Measurements from ENCODE around the gene PXDN.
"Not testable (repeated sequence)": the region's sequence is repeated elsewhere in the genome, so short reads cannot be mapped to it uniquely, and the experiment has no call there.

Gene PXDN

DNA sequence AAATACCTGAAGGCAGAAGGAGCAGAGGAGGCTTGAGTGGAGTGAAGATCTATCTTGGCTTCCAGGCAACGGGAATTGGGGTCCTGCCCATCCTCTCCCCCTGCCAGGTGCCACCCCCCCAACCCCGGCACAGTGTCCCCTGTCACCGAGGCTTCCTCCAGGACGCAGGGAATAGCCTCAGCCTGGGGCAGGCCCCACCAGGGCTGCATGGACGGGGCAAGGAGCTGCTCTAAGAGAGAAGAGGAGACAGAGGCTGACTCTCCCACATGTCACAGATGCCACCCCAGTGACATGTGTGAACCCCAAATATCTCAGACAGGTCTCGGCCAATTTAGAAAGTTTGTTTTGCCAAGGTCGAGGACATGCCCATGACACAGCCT lies 42.1 kb downstream of the PXDN start:
- Histone ChIP-seq H3K4me3 (no peak overlapping the region), H3K27ac (no peak overlapping the region), H3K9ac (ENCODE audit: insufficient read length) (no peak overlapping the region), H3K36me3 (ENCODE audit: insufficient read depth, low read length) (no peaks in the 10 kb centered on the region; the same call in 1 of the 2 replicates), H3K9me3 (ENCODE audit: low read depth, low read length) (no peaks in the 10 kb centered on the region)
- TF ChIP-seq EZH2 (IDR thresholded peaks at IDR 0.05) (no peak), FOXP2 (optimal IDR thresholded peaks at IDR 0.05; ENCODE audit: control extremely low read depth, extremely low read length, insufficient read depth) (no peak), POLR2AphosphoS5 (IDR thresholded peaks at IDR 0.05; ENCODE audit: borderline replicate concordance, low read depth, low read length) (no peak)
- no peak for DNase-seq (ENCODE audit: low read depth, low spot score)

DNA sequence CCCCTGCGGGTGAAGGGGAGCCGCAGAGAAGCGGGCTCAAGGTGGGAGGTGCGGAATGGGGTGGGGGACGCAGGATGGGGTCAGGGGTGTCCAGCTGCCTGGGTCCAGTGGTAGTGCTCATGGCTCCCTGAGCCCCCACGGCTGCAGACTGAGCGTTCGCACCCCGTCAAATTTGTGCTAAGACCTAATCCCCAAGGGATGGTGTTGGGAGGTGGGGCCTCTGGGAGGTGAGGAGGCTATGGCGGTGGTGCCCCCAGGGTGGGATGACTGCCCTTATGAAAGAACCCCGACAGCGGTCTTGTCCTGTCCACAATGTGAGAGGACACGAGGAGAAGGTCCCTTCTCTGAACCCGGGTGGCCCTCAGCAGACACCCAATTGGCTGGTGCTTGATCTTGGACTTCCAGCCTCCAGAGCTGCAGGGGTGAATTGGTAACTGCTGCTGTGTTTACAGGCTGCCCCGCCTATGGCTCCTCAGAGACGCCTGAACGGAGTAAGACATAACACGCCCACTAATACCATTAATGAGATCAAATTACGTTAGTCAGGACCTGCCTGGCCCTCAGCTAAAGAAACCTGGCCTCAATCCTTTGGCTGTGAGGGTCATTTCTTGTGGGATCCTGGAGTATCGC lies 42.6 kb downstream of the PXDN start:
- Histone ChIP-seq H3K9me3 (ENCODE audit: low read depth, low read length) (no peaks in the 10 kb centered on the region), H3K27ac (no peak overlapping the region), H3K9ac (ENCODE audit: insufficient read length) (no peak overlapping the region), H3K36me3 (ENCODE audit: insufficient read depth, low read length) (no peaks in the 10 kb centered on the region; the same call in 1 of the 2 replicates), H3K4me3 (no peak overlapping the region)
- DNase-seq (ENCODE audit: low read depth, low spot score), result no peak
- TF ChIP-seq EZH2 (IDR thresholded peaks at IDR 0.05) (no peak), FOXP2 (optimal IDR thresholded peaks at IDR 0.05; ENCODE audit: control extremely low read depth, extremely low read length, insufficient read depth) (no peak), POLR2AphosphoS5 (IDR thresholded peaks at IDR 0.05; ENCODE audit: borderline replicate concordance, low read depth, low read length) (no peak)

DNA sequence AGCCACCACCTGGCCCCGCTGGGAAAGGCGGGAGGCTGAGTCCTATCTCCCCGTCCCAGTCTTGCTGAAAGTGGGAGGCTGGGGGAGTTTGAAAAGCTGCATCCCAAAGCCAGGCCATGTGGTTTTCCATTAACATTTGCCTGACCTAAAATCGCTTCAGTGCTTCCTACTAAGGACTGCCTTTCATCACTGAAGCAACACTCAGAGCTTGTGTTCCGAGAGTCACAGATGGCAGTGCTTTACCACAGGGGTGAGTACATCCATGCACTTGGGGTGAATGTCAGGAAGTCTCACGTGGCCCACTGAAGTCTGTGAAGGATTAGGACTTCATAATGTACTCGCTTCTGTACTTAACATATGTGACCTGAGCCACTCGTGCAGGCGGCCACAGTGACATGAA lies 43.3 kb downstream of the PXDN start:
- no peak for TF ChIP-seq POLR2AphosphoS5 (IDR thresholded peaks at IDR 0.05; ENCODE audit: borderline replicate concordance, low read depth, low read length)
- no peak for TF ChIP-seq FOXP2 (optimal IDR thresholded peaks at IDR 0.05; ENCODE audit: control extremely low read depth, extremely low read length, insufficient read depth)
- TF ChIP-seq EZH2 (IDR thresholded peaks at IDR 0.05), result no peak
- Histone ChIP-seq H3K27ac (no peak overlapping the region), H3K4me3 (no peak overlapping the region), H3K9ac (ENCODE audit: insufficient read length) (no peak overlapping the region), H3K9me3 (ENCODE audit: low read depth, low read length) (no peaks in the 10 kb centered on the region), H3K36me3 (ENCODE audit: insufficient read depth, low read length) (no peaks in the 10 kb centered on the region; the same call in 1 of the 2 replicates)
- no peak for DNase-seq (ENCODE audit: low read depth, low spot score)

DNA sequence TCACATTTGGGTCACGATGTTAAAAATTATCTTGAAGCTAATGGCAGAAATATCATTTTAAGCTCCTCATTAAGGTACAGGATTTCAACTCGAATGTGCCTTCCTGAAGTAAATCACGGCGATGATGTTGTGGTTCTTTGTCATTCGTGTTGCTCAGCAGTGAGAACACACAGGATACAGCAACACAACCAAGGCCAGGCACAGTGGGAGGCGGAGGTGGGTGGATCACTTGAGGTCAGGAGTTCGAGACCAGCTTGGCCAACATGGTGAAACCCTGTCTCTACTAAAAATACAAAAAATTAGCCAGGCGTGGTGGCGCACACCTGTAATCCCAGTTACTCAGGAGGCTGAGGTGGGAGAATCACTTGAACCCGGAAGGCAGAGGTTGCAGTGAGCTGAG lies 43.9 kb downstream of the PXDN start:
- not testable (repeated sequence) for H3K36me3 ChIP-seq (ENCODE audit: insufficient read depth, low read length); DNase-seq (ENCODE audit: low read depth, low spot score); H3K9ac ChIP-seq (ENCODE audit: insufficient read length); H3K27ac ChIP-seq; H3K9me3 ChIP-seq (ENCODE audit: low read depth, low read length); H3K4me3 ChIP-seq

DNA sequence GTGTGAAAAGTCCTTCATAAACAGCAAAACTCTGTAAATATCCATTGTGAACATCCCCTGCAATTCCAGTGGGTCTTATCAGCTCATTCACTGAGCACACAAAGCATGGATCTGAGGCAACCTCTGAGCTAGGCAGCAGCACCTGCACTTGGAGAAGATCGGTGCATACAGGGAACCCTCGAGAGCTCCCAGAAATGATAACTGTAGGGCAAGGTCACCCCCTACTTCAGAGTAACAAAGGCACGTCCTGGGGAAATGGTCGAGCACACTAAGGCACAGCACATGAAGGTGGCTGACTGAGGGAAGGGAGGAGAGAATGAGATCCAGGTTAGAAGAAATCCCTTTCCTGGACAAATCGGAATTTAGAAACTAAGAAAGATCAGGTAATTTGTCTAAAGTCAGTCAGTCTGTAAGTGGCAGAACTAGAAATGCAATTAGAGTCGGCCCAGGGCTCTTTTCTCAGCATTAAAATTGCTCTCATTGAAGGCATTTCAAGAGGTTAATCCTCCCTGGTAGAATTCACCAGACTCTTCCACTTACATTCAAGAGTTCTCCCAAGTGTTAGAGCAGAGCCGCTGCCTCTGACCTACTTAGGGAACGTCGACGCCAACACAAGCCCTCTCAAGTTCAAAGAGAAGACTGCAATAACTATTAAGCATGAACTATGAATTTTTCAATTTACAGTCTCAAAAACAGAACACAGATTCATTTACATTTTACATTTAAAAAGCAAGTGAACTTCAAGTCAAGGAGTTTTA lies 45.9 kb downstream of the PXDN start:
- TF ChIP-seq POLR2AphosphoS5 (IDR thresholded peaks at IDR 0.05; ENCODE audit: borderline replicate concordance, low read depth, low read length), result no peak
- no peak for TF ChIP-seq EZH2 (IDR thresholded peaks at IDR 0.05)
- no peak for TF ChIP-seq FOXP2 (optimal IDR thresholded peaks at IDR 0.05; ENCODE audit: control extremely low read depth, extremely low read length, insufficient read depth)
- no peak for DNase-seq (ENCODE audit: low read depth, low spot score)
- Histone ChIP-seq H3K4me3 (peak overlapping the region; percentile 6; the same call in 1 of the 2 replicates), H3K36me3 (ENCODE audit: insufficient read depth, low read length) (no peaks in the 10 kb centered on the region), H3K9ac (ENCODE audit: insufficient read length) (no peak overlapping the region), H3K27ac (peak overlapping the region; percentile 57), H3K9me3 (ENCODE audit: low read depth, low read length) (no peaks in the 10 kb centered on the region)

DNA sequence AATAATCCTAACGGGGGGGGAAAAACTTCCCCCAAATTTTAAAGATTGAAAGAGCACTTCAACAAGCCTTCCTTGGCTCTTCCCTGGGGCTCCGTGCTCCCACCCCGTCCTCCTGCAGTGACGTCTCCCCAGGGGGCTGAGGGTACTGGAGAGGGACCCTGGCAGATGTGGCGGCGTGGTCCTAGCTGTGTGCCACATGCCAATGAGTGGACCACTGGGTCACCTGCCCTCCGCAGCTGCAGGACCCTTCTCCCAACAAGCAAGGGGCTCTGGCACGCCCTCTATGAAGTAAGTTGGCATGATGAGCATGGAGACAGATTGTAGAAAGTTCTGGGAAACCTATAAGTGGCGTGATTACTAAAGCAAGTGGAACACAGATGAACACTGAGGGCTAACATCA lies 46.7 kb downstream of the PXDN start:
- H3K4me3 ChIP-seq, result no peak overlapping the region
- DNase-seq (ENCODE audit: low read depth, low spot score), result no peak
- H3K9me3 ChIP-seq (ENCODE audit: low read depth, low read length), result no peaks in the 10 kb centered on the region
- no peak overlapping the region for H3K27ac ChIP-seq
- peaks cover 5% of the 10 kb centered on the region for H3K36me3 ChIP-seq (ENCODE audit: insufficient read depth, low read length)
- no peak for TF ChIP-seq EZH2 (IDR thresholded peaks at IDR 0.05)
- TF ChIP-seq POLR2AphosphoS5 (IDR thresholded peaks at IDR 0.05; ENCODE audit: borderline replicate concordance, low read depth, low read length), result no peak
- no peak for TF ChIP-seq FOXP2 (optimal IDR thresholded peaks at IDR 0.05; ENCODE audit: control extremely low read depth, extremely low read length, insufficient read depth)
- no peak overlapping the region for H3K9ac ChIP-seq (ENCODE audit: insufficient read length)

DNA sequence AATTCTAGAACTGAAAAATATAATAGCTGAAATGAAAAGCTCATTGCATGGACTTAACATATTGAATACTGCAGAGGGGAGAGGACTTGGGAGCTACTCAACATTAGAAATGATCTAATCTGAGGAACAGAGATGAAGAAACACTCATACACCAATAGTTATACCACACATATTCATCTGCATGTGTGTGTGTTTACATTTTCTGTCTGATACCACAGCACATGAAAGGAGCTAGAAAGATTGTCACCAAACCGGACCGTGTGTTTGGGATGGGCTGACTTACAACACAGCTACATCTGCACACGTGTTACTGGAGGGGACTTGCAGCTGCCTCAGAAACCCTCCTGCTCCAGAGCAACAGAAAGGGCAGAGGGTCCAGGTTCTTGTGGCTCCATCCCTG lies 47.8 kb downstream of the PXDN start:
- no peak overlapping the region for H3K9ac ChIP-seq (ENCODE audit: insufficient read length)
- peaks cover 16% of the 10 kb centered on the region for H3K36me3 ChIP-seq (ENCODE audit: insufficient read depth, low read length)
- TF ChIP-seq POLR2AphosphoS5 (IDR thresholded peaks at IDR 0.05; ENCODE audit: borderline replicate concordance, low read depth, low read length), result no peak
- no peak for TF ChIP-seq FOXP2 (optimal IDR thresholded peaks at IDR 0.05; ENCODE audit: control extremely low read depth, extremely low read length, insufficient read depth)
- no peak for TF ChIP-seq EZH2 (IDR thresholded peaks at IDR 0.05)
- DNase-seq (ENCODE audit: low read depth, low spot score), result no peak
- no peak overlapping the region for H3K4me3 ChIP-seq
- no peaks in the 10 kb centered on the region for H3K9me3 ChIP-seq (ENCODE audit: low read depth, low read length)
- no peak overlapping the region for H3K27ac ChIP-seq

DNA sequence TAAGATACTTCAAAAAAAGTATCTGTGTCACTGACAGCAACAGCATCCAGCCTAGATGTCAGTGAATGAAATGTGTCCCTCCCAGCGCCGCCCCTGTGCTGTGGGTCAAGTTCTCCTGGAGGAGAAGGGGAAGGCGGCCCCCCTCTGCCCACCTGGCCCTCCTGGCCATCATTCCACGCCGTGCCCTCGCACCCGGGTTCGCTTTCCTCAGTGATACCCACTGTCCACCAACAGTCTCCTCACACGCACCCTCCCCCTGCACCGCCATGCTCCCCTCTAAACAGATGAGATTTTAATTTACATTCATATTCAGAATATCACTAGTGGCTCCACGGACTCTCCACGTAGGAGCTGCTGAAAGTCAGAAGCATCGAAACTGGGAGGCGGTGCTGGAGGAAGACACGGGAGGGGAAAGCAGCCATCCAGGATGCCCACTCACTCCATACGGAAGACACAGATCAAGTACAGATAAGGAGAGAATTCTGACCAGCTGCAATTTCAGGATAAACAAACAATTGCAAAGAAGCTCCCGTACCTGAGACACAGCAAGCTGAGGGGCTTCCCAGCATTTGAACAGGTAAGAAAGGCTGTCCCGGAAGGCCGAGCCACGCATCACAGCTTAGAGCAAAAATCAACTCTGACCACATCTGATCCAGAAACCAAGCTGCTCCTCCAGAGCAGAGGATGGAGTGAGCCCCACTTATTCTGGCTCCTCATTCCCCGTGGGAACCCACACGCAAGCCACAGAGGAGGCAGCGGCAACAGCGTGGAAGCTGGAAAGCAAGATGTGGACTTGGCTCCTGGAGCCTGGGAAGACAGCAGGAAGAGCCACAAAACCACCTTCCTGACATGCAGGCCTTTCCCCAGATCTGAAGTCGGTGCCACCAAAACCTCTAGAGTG lies 49.7 kb downstream of the PXDN start:
- no peaks in the 10 kb centered on the region for H3K9me3 ChIP-seq (ENCODE audit: low read depth, low read length)
- no peak for TF ChIP-seq EZH2 (IDR thresholded peaks at IDR 0.05)
- no peak for TF ChIP-seq POLR2AphosphoS5 (IDR thresholded peaks at IDR 0.05; ENCODE audit: borderline replicate concordance, low read depth, low read length)
- TF ChIP-seq FOXP2 (optimal IDR thresholded peaks at IDR 0.05; ENCODE audit: control extremely low read depth, extremely low read length, insufficient read depth), result no peak
- H3K9ac ChIP-seq (ENCODE audit: insufficient read length), result no peak overlapping the region
- peaks cover 34% of the 10 kb centered on the region for H3K36me3 ChIP-seq (ENCODE audit: insufficient read depth, low read length)
- H3K4me3 ChIP-seq, result no peak overlapping the region
- H3K27ac ChIP-seq, result no peak overlapping the region
- no peak for DNase-seq (ENCODE audit: low read depth, low spot score)
